K562 (cell line): ENCODE results near the gene TNNT1. TPM values are rescaled to one million over a fixed set of nuclear protein-coding genes. Genes with fewer than 3 reads are reported as not detected.

Experiments used
- CEBPG ChIP-seq, 3 experiments: fragments of 200-800 bp in 1 of 3; sonication (Bioruptor generic) in 1 of 3; sonication (generic) in 1 of 3; formaldehyde crosslinking in 1 of 3; IDR thresholded peaks in 2 of 3; conservative IDR thresholded peaks in 1 of 3; 2 replicates each; pipeline versions ENCODE4 v1.6.1 to v1.8.0; 2016 to 2022; ENCODE audit warnings: missing compliant biosample characterization in 2 of 3, missing genetic modification characterization in 2 of 3, mild to moderate bottlenecking in 1 of 3, missing genetic modification reagents in 1 of 3
- KAT2B ChIP-seq: IDR thresholded peaks from one replicate; pipeline ENCODE4 v1.6.1; 2012; ENCODE audit warnings: low read depth, mild to moderate bottlenecking, control low read depth, inconsistent platforms, low read length, moderate library complexity
- NEUROD1 ChIP-seq: fragments of 150-350 bp; IDR thresholded peaks from 2 replicates; pipeline ENCODE4 v1.6.1; 2014; ENCODE audit warnings: borderline replicate concordance, low read length, low read depth; ENCODE audit not compliant: partially characterized antibody
- NFYB ChIP-seq: IDR thresholded peaks from 2 replicates; pipeline ENCODE4 v1.6.1; 2011; ENCODE audit warnings: mild to moderate bottlenecking, moderate library complexity; ENCODE audit not compliant: insufficient read length; ENCODE audit errors: extremely low read depth
- TSC22D4 ChIP-seq: fragments of 450-650 bp; IDR thresholded peaks from 2 replicates; pipeline ENCODE4 v1.6.1; 2016; ENCODE audit warnings: missing genetic modification characterization, missing biosample characterization, control low read depth
- ZNF140 ChIP-seq: fragments of 250-450 bp; sonication (Bioruptor Pico); IDR thresholded peaks from 2 replicates; pipeline ENCODE4 v1.8.0; 2021; ENCODE audit warnings: moderate library complexity, mild to moderate bottlenecking, inconsistent platforms
- polyA plus RNA-seq, 8 experiments: library from polyadenylated mRNA; depleted of rRNA in 4 of 8; stranded (reverse) in 5 of 8; unstranded in 3 of 8; fragments of >200 nt; fragmentation: Nextera tagmentation in 2 of 8; fragmentation: Illumina TruSeq in 1 of 8; extraction: Ambion mirVana in 2 of 8; extraction: Trizol in 1 of 8; gene quantifications; 2 replicates each; pipeline versions ENCODE4 v1.2.1 to v1.2.3, GENCODE V29; 2011 to 2014; ENCODE audit warnings: inconsistent platforms in 1 of 8, missing spikeins in 1 of 8
- total RNA-seq, 7 experiments: library from RNA; depleted of rRNA in 6 of 7; stranded (reverse); fragments of >200 nt in 6 of 7; fragmentation: Illumina TruSeq in 2 of 7; extraction: Trizol in 2 of 7; gene quantifications; 2 replicates each; pipeline versions ENCODE4 v1.2.1 to v1.2.3, GENCODE V29; 2011 to 2021; ENCODE audit warnings: low replicate concordance in 1 of 7
- TF ChIP-seq, protein P1 (sequence below): fragments of 450-650 bp; IDR thresholded peaks from 2 replicates; pipeline ENCODE4 v1.6.1; 2018; ENCODE audit warnings: mild to moderate bottlenecking, low read depth; ENCODE audit not compliant: partially characterized antibody
- TF ChIP-seq, protein P2 (sequence below): sonication (generic); formaldehyde crosslinking; IDR thresholded peaks from 2 replicates; pipeline ENCODE4 v1.8.1; 2023; ENCODE audit warnings: mild to moderate bottlenecking, missing genetic modification reagents
- TF ChIP-seq, protein P3 (sequence below): fragments of 250-450 bp; sonication (Bioruptor Pico); IDR thresholded peaks from 2 replicates; pipeline ENCODE4 v1.5.0; 2021
- TF ChIP-seq, protein P4 (sequence below): fragments of 450-650 bp; IDR thresholded peaks from 2 replicates; pipeline ENCODE4 v1.6.1; 2018; ENCODE audit not compliant: partially characterized antibody
- TF ChIP-seq, protein P5 (sequence below): fragments of 450-650 bp; formaldehyde crosslinking; IDR thresholded peaks from 2 replicates; pipeline ENCODE4 v1.4.0; 2022; ENCODE audit warnings: missing genetic modification characterization
- TF ChIP-seq, protein P6 (sequence below): IDR thresholded peaks from 2 replicates; pipeline ENCODE4 v1.6.1; 2012; ENCODE audit warnings: low read depth, low read length, improper control_type of control experiment, borderline replicate concordance

Gene TNNT1
- total and polyA plus RNA-seq, 9 of the 15 experiments (the other 6 are each of a cell fraction or from before 2014, with no cell fraction given), result 31.8 to 390 (median 227) TPM

DNA sequence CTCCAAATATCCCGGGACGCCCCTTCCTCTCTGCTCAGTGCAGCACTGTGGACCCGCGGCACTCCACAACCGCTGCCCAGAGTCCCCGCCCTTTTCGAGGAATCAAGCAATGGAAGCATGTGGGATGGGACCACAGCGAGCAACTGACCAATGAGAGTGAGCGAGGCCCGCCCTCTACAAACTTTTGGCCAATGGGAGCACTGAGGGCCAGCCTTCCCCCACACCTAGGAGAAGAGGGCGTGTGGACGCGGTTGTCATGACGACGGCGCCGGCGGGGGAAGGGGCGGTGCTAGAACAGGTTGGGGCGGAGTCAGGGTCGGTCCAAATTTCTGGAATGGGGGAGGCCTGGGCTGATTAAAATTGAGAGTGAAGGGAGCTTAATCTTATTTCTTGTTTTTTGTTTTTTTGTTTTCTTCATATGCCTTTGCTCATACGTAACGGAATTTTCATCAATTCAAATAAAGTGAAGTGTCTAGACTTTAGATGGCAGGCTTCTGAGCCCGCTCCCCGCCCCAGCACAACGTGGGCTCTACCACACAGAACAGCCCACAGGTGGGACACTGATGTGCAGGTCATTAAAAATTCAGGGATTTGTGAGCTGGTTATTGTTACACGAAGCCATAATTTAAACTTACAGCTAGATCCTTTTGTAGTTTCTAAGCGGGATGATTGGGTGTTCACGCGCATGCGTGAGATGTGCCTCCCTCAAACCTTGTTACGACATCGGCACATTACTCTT is 17.7 kb upstream of the TNNT1 start, which contains the start of gene DNAAF3 (continued):
- TF ChIP-seq, protein P1, sequence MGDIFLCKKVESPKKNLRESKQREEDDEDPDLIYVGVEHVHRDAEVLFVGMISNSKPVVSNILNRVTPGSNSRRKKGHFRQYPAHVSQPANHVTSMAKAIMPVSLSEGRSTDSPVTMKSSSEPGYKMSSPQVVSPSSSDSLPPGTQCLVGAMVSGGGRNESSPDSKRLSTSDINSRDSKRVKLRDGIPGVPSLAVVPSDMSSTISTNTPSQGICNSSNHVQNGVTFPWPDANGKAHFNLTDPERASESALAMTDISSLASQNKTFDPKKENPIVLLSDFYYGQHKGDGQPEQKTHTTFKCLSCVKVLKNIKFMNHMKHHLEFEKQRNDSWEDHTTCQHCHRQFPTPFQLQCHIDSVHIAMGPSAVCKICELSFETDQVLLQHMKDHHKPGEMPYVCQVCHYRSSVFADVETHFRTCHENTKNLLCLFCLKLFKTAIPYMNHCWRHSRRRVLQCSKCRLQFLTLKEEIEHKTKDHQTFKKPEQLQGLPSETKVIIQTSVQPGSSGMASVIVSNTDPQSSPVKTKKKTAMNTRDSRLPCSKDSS, result no peak
- peak; percentile 99 for TF ChIP-seq NFYB
- TF ChIP-seq, protein P2, sequence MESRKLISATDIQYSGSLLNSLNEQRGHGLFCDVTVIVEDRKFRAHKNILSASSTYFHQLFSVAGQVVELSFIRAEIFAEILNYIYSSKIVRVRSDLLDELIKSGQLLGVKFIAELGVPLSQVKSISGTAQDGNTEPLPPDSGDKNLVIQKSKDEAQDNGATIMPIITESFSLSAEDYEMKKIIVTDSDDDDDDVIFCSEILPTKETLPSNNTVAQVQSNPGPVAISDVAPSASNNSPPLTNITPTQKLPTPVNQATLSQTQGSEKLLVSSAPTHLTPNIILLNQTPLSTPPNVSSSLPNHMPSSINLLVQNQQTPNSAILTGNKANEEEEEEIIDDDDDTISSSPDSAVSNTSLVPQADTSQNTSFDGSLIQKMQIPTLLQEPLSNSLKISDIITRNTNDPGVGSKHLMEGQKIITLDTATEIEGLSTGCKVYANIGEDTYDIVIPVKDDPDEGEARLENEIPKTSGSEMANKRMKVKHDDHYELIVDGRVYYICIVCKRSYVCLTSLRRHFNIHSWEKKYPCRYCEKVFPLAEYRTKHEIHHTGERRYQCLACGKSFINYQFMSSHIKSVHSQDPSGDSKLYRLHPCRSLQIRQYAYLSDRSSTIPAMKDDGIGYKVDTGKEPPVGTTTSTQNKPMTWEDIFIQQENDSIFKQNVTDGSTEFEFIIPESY (CRISPR knock-in tag), result no peak
- TF ChIP-seq, protein P3, sequence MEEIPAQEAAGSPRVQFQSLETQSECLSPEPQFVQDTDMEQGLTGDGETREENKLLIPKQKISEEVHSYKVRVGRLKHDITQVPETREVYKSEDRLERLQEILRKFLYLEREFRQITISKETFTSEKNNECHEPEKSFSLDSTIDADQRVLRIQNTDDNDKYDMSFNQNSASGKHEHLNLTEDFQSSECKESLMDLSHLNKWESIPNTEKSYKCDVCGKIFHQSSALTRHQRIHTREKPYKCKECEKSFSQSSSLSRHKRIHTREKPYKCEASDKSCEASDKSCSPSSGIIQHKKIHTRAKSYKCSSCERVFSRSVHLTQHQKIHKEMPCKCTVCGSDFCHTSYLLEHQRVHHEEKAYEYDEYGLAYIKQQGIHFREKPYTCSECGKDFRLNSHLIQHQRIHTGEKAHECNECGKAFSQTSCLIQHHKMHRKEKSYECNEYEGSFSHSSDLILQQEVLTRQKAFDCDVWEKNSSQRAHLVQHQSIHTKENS (CRISPR knock-in tag), result no peak
- no peak for TF ChIP-seq CEBPG (CRISPR knock-in tag; IDR thresholded peaks at IDR 0.05)
- peak in 1 of 2 experiments; percentile 68; a peak in 3 of 4 replicates for TF ChIP-seq CEBPG (tag; conservative IDR thresholded peaks at IDR 0.05 in 1 of 2, IDR thresholded peaks at IDR 0.05 in 1 of 2)
- no peak for TF ChIP-seq TSC22D4 (tag)
- TF ChIP-seq, protein P4, sequence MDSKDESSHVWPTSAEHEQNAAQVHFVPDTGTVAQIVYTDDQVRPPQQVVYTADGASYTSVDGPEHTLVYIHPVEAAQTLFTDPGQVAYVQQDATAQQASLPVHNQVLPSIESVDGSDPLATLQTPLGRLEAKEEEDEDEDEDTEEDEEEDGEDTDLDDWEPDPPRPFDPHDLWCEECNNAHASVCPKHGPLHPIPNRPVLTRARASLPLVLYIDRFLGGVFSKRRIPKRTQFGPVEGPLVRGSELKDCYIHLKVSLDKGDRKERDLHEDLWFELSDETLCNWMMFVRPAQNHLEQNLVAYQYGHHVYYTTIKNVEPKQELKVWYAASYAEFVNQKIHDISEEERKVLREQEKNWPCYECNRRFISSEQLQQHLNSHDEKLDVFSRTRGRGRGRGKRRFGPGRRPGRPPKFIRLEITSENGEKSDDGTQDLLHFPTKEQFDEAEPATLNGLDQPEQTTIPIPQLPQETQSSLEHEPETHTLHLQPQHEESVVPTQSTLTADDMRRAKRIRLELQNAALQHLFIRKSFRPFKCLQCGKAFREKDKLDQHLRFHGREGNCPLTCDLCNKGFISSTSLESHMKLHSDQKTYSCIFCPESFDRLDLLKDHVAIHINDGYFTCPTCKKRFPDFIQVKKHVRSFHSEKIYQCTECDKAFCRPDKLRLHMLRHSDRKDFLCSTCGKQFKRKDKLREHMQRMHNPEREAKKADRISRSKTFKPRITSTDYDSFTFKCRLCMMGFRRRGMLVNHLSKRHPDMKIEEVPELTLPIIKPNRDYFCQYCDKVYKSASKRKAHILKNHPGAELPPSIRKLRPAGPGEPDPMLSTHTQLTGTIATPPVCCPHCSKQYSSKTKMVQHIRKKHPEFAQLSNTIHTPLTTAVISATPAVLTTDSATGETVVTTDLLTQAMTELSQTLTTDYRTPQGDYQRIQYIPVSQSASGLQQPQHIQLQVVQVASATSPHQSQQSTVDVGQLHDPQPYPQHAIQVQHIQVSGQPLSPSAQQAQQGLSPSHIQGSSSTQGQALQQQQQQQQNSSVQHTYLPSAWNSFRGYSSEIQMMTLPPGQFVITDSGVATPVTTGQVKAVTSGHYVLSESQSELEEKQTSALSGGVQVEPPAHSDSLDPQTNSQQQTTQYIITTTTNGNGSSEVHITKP, result peak; percentile 100
- TF ChIP-seq KAT2B, result no peak
- peak; percentile 95 for TF ChIP-seq NEUROD1
- TF ChIP-seq ZNF140 (CRISPR knock-in tag), result no peak
- TF ChIP-seq, protein P5, sequence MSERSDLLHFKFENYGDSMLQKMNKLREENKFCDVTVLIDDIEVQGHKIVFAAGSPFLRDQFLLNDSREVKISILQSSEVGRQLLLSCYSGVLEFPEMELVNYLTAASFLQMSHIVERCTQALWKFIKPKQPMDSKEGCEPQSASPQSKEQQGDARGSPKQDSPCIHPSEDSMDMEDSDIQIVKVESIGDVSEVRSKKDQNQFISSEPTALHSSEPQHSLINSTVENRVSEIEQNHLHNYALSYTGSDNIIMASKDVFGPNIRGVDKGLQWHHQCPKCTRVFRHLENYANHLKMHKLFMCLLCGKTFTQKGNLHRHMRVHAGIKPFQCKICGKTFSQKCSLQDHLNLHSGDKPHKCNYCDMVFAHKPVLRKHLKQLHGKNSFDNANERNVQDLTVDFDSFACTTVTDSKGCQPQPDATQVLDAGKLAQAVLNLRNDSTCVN (CRISPR knock-in tag), result 0 out of 2 replicates have a peak, but pooled peaks have one; percentile 58
- TF ChIP-seq, protein P6, sequence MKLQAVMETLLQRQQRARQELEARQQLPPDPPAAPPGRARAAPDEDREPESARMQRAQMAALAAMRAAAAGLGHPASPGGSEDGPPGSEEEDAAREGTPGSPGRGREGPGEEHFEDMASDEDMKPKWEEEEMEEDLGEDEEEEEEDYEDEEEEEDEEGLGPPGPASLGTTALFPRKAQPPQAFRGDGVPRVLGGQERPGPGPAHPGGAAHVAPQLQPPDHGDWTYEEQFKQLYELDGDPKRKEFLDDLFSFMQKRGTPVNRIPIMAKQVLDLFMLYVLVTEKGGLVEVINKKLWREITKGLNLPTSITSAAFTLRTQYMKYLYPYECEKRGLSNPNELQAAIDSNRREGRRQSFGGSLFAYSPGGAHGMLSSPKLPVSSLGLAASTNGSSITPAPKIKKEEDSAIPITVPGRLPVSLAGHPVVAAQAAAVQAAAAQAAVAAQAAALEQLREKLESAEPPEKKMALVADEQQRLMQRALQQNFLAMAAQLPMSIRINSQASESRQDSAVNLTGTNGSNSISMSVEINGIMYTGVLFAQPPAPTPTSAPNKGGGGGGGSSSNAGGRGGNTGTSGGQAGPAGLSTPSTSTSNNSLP, result peak; percentile 64; the same call in 1 of the 2 replicates
